Tibial artery (tissue), 4 donors: ENCODE results near the gene UQCC2.

Source experiments
- DNase-seq, 2 donors: peaks; one replicate each; pipeline ENCODE4 v3.0.0-alpha.2; 2019
- H3K27ac ChIP-seq, 2 donors: fragments of 200-600 bp; sonication (generic) in 1 of 2; 1 replicate in 1 of 2; 2 replicates in 1 of 2; pipeline ENCODE4 v1.5.1; 2018 to 2019; ENCODE audit warnings: mild to moderate bottlenecking in 1 of 2
- H3K27me3 ChIP-seq, 2 donors: fragments of 200-600 bp; sonication (generic) in 1 of 2; one replicate each; pipeline versions ENCODE4 v1.5.1 to v1.6.0; 2016 to 2019
- H3K36me3 ChIP-seq, 3 donors: fragments of 200-600 bp; sonication (generic) in 2 of 3; one replicate each; pipeline ENCODE4 v1.5.1; 2016 to 2019; ENCODE audit warnings: mild to moderate bottlenecking in 2 of 3
- H3K4me1 ChIP-seq, 4 donors: fragments of 200-600 bp; sonication (generic) in 2 of 4; 1 replicate in 3 of 4; 2 replicates in 1 of 4; pipeline ENCODE4 v1.5.1; 2016 to 2019
- H3K4me3 ChIP-seq, 2 donors: fragments of 200-600 bp; sonication (generic) in 1 of 2; 1 replicate in 1 of 2; 2 replicates in 1 of 2; pipeline ENCODE4 v1.5.1; 2018 to 2019; ENCODE audit warnings: mild to moderate bottlenecking in 2 of 2
- H3K9me3 ChIP-seq, 3 donors: fragments of 200-600 bp; sonication (generic) in 1 of 3; one replicate each; pipeline ENCODE4 v1.5.1; 2016 to 2019
- intact Hi-C: fragments of 100-400 bp; cut with DNase I; formaldehyde crosslinking; loops from one replicate; pipeline ENCODE4 v1.15.0; 2023; ENCODE audit warnings: low total_unique reads
- TF ChIP-seq, protein P1 (sequence below), 2 experiments: fragments of 200-600 bp in 1 of 2; fragments of 450-650 bp in 1 of 2; IDR thresholded peaks; one replicate each; pipeline ENCODE4 v1.5.1; 2017 to 2019; ENCODE audit warnings: antibody characterized with exemption in 2 of 2, mild to moderate bottlenecking in 1 of 2, moderate library complexity in 1 of 2

UQCC2 gene

GRCh38 chr6:33723371-33724085 lies 12.0 kb upstream of the UQCC2 start:
- DNase-seq: no peak
- intact Hi-C loops: no loop called here
- Histone ChIP-seq H3K9me3 (no peaks in the 10 kb centered on the region), H3K4me3 (no peak overlapping the region), H3K27ac (no peak overlapping the region), H3K4me1 (peaks cover 0 to 2% (median under 1%) of the 10 kb centered on the region in 4 donors), H3K27me3 (no peaks in the 10 kb centered on the region), H3K36me3 (no peaks in the 10 kb centered on the region)
- TF ChIP-seq, protein P1, sequence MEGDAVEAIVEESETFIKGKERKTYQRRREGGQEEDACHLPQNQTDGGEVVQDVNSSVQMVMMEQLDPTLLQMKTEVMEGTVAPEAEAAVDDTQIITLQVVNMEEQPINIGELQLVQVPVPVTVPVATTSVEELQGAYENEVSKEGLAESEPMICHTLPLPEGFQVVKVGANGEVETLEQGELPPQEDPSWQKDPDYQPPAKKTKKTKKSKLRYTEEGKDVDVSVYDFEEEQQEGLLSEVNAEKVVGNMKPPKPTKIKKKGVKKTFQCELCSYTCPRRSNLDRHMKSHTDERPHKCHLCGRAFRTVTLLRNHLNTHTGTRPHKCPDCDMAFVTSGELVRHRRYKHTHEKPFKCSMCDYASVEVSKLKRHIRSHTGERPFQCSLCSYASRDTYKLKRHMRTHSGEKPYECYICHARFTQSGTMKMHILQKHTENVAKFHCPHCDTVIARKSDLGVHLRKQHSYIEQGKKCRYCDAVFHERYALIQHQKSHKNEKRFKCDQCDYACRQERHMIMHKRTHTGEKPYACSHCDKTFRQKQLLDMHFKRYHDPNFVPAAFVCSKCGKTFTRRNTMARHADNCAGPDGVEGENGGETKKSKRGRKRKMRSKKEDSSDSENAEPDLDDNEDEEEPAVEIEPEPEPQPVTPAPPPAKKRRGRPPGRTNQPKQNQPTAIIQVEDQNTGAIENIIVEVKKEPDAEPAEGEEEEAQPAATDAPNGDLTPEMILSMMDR (IDR thresholded peaks at IDR 0.05): no peak

DNA sequence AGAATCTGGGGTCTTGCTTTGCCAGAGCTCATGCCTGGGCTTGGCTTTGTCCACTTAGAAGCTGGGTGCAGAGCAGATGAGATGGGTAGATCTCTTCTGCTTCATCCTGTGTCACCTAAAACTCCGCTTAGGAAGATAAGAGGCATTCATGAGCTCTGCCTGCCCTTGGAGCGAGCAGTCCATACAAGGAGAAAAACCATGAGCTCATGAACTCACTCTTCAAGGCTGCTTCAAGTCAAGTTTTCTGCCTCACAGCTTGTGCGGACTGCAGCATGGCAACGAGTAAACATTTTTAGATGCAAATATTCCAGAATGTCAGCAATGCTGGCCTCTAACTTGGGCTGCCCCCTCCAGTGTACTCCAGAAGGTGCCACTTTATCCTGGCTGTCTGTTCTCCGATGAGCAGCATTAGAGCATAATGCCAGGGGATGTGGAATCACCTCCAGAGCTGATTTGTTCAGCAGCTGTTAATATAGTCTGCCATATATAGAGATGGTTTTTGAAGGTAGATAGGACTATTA lies 10.7 kb upstream of the UQCC2 start:
- no peaks in the 10 kb centered on the region for H3K27me3 ChIP-seq
- no peaks in the 10 kb centered on the region for H3K9me3 ChIP-seq
- intact Hi-C loops: no loop called here
- H3K4me1 ChIP-seq: peaks cover 0 to 16% (median 11%) of the 10 kb centered on the region in 4 donors
- no peak for DNase-seq
- H3K27ac ChIP-seq: no peak overlapping the region
- H3K4me3 ChIP-seq: no peak overlapping the region
- no peaks in the 10 kb centered on the region for H3K36me3 ChIP-seq
- TF ChIP-seq, protein P1 (IDR thresholded peaks at IDR 0.05): no peak

GRCh38 chr6:33721508-33721907 lies 10.0 kb upstream of the UQCC2 start:
- intact Hi-C loops: no loop called here
- TF ChIP-seq, protein P1 (IDR thresholded peaks at IDR 0.05): no peak
- DNase-seq: no peak
- Histone ChIP-seq H3K27me3 (no peaks in the 10 kb centered on the region), H3K4me1 (peaks cover 0 to 22% (median 14%) of the 10 kb centered on the region in 4 donors), H3K4me3 (no peak overlapping the region), H3K9me3 (no peaks in the 10 kb centered on the region), H3K36me3 (no peaks in the 10 kb centered on the region), H3K27ac (no peak overlapping the region)

DNA sequence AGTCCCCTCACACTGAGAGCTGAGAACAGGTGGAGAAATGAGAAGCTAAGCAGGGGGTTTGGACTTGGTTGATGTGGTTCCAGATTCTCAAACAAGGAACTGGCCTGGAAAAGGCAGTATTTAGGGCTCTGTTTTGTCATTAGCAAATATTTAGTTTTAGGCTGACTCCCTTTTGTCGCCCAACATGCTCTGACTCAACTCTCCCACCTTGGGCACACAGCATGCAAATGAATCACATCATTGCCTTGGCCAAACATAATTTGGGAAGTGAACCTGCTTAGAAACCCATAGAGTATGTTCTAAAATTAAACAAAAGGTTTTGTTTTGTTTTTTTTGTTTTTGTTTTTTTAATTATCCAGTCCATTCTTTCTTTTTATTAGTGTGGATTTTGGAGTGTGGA lies 9.5 kb upstream of the UQCC2 start:
- H3K27ac ChIP-seq: no peak overlapping the region
- no peak overlapping the region for H3K4me3 ChIP-seq
- H3K9me3 ChIP-seq: no peaks in the 10 kb centered on the region
- peaks cover 0 to 23% (median 14%) of the 10 kb centered on the region in 4 donors for H3K4me1 ChIP-seq
- H3K27me3 ChIP-seq: no peaks in the 10 kb centered on the region
- TF ChIP-seq, protein P1 (IDR thresholded peaks at IDR 0.05): no peak
- intact Hi-C loops: no loop called here
- no peaks in the 10 kb centered on the region for H3K36me3 ChIP-seq
- no peak for DNase-seq

GRCh38 chr6:33719326-33719987 lies 8.0 kb upstream of the UQCC2 start:
- H3K4me3 ChIP-seq: no peak overlapping the region
- TF ChIP-seq, protein P1 (IDR thresholded peaks at IDR 0.05): no peak
- intact Hi-C loops: loop anchor here (10.0 kb wide), 1 partner anchor 45 kb away; no protein-coding TSS in a partner anchor
- H3K27me3 ChIP-seq: no peaks in the 10 kb centered on the region
- H3K9me3 ChIP-seq: no peaks in the 10 kb centered on the region
- H3K36me3 ChIP-seq: no peaks in the 10 kb centered on the region
- DNase-seq: no peak
- H3K4me1 ChIP-seq: peaks cover 0 to 23% (median 14%) of the 10 kb centered on the region in 4 donors
- no peak overlapping the region for H3K27ac ChIP-seq
